PC-9 (cell line): Measurements from ENCODE around the gene SNX20.

Experiments used
- CTCF ChIP-seq: fragments of 200-600 bp; sonication (generic); conservative IDR thresholded peaks from 2 replicates; pipeline ENCODE4 v1.6.1; 2017; ENCODE audit warnings: mixed run types, antibody characterized with exemption, mild to moderate bottlenecking, moderate library complexity
- EZH2 ChIP-seq: fragments of 200-600 bp; sonication (generic); IDR thresholded peaks from 2 replicates; pipeline ENCODE4 v1.8.0; 2017; ENCODE audit warnings: antibody characterized with exemption, low read depth

DNA sequence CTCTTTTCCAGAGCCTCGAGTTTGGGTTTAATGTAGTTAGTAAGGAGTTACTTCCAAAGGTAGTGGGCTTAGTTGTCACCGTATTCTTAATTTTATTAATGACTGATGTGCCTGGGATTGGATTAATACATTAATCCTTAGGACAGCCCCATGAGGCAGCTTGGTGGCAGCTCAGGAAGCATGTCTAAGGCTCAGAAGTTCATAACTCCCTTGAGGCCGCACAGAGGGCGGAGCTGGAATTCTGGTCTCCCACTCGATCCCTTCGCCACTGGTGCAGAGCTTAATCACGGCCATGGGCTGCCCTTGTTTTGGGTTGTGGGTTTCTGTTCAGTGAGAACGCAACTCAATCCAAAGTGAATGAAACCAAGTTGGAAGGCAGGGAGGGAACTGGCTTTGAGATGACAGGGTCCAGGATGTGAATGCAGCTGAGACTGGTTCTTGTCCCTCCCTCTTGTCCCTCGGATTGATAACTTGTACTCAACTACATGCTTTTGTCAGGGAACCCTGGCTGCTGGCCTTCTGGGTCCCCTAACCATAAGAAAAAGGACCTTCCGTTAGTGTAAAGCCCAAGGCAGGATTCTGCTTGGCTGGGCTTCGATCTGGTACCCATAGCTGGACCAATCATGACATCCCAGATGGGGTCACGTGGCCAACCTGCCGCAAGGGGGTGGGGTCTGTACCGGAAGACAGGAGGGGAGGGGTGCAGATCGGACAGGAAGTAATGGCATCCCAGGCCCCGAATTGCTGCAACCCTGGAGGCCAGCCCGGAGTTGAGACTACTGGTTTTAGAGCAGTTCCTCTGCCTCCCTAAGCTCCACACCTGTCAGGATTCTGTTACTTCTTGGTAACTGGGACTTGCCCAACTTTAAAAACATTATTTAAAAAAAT lies 45.4 kb downstream of the SNX20 start:
- TF ChIP-seq CTCF (no peak), EZH2 (no peak)
